Measurements from ENCODE around the gene LAMA5.

The LAMA5 gene

GRCh38 chr20:62323980-62324906 is 42.9 kb downstream of the LAMA5 start:
- TF ChIP-seq CTCF (IDR thresholded peaks at IDR 0.05; ENCODE audit: extremely low read depth, missing control alignments) = no peak
- no peak for DNase-seq (ENCODE audit: low spot score)

GRCh38 chr20:62323146-62323979 is 43.7 kb downstream of the LAMA5 start:
- TF ChIP-seq CTCF (IDR thresholded peaks at IDR 0.05; ENCODE audit: extremely low read depth, missing control alignments) = no peak
- DNase-seq (ENCODE audit: low spot score) = no peak

GRCh38 chr20:62322492-62323041 is 44.5 kb downstream of the LAMA5 start:
- no peak for TF ChIP-seq CTCF (IDR thresholded peaks at IDR 0.05; ENCODE audit: extremely low read depth, missing control alignments)
- DNase-seq (ENCODE audit: low spot score) = no peak

GRCh38 chr20:62321975-62322374 is 45.1 kb downstream of the LAMA5 start:
- no peak for TF ChIP-seq CTCF (IDR thresholded peaks at IDR 0.05; ENCODE audit: extremely low read depth, missing control alignments)

GRCh38 chr20:62321521-62321948 is 45.6 kb downstream of the LAMA5 start:
- TF ChIP-seq CTCF (IDR thresholded peaks at IDR 0.05; ENCODE audit: extremely low read depth, missing control alignments) = no peak
- peak; percentile 75 for DNase-seq (ENCODE audit: low spot score)

More at GRCh38 chr20:62321975-62322374, 45.1 kb downstream of the LAMA5 start:
- DNase-seq (ENCODE audit: low spot score) = no peak

GRCh38 chr20:62320581-62321354 is 46.3 kb downstream of the LAMA5 start:
- no peak for DNase-seq (ENCODE audit: low spot score)
- no peak for TF ChIP-seq CTCF (IDR thresholded peaks at IDR 0.05; ENCODE audit: extremely low read depth, missing control alignments)

Measured in GM20000 (cell line).